Measurements from ENCODE around the gene PTGER1.

GRCh38 chr19:14442891-14443631 lies 32.1 kb downstream of the PTGER1 start:
- no peak for TF ChIP-seq CTCF (IDR thresholded peaks at IDR 0.05)
- TF ChIP-seq POLR2A (IDR thresholded peaks at IDR 0.05), result no peak
